Activated naive CD4-positive, alpha-beta T cell treated with anti-CD3 and anti-CD28 coated beads, Interleukin-2, amount 10 ng/mL, durations not matched to agents 7 days and 5 days (primary cell): ENCODE data around the gene DFFB.
"Not testable (repeated sequence)": the region's sequence is repeated elsewhere in the genome, so short reads cannot be mapped to it uniquely, and the experiment has no call there.

Source experiments
- CTCF ChIA-PET: fragments of 350-600 bp; sonication (Branson Sonifier 250); formaldehyde crosslinking; loops from one replicate; lab custom pipeline; 2021; ENCODE audit warnings: antibody characterized with exemption; lab: Charles Lee
- DNase-seq: peaks from one replicate; pipeline ENCODE4 v3.0.0-alpha.2; 2020
- H3K27ac Mint-ChIP-seq: one replicate; pipeline ENCODE4 v1.8.0; 2021; ENCODE audit warnings: mild to moderate bottlenecking, moderate library complexity, mixed read lengths
- H3K27me3 Mint-ChIP-seq: one replicate; pipeline ENCODE4 v1.8.0; 2021; ENCODE audit warnings: mild to moderate bottlenecking, mixed read lengths
- H3K36me3 Mint-ChIP-seq: one replicate; pipeline ENCODE4 v1.8.0; 2021; ENCODE audit warnings: mixed read lengths
- H3K4me1 Mint-ChIP-seq: one replicate; pipeline ENCODE4 v1.8.0; 2021; ENCODE audit warnings: mixed read lengths
- H3K4me3 Mint-ChIP-seq: one replicate; pipeline ENCODE4 v1.8.0; 2021; ENCODE audit warnings: mild to moderate bottlenecking, moderate library complexity, mixed read lengths
- H3K9me3 Mint-ChIP-seq: one replicate; pipeline ENCODE4 v1.8.0; 2021; ENCODE audit warnings: mixed read lengths

Gene DFFB

GRCh38 chr1:3907621-3908165 lies 50.4 kb downstream of the DFFB start:
- Mint-ChIP-seq H3K4me3 (no peak overlapping the region), H3K9me3 (no peaks in the 10 kb centered on the region), H3K27me3 (peaks cover 36% of the 10 kb centered on the region), H3K27ac (no peak overlapping the region), H3K36me3 (no peaks in the 10 kb centered on the region), H3K4me1 (peaks cover 37% of the 10 kb centered on the region)
- CTCF ChIA-PET, result interaction anchor here (2.2 kb wide), 1 partner anchor 50 kb away, joined by 15 read pairs; the partner anchor contains the start of genes CEP104 and DFFB
- DNase-seq, result no peak

- Mint-ChIP-seq H3K9me3 (no peaks in the 10 kb centered on the region), H3K4me1 (peaks cover 24% of the 10 kb centered on the region), H3K27ac (no peak overlapping the region), H3K36me3 (no peaks in the 10 kb centered on the region), H3K27me3 (peaks cover 36% of the 10 kb centered on the region), H3K4me3 (no peak overlapping the region)
- CTCF ChIA-PET, result no interaction called here
- DNase-seq, result no peak
Measured at GRCh38 chr1:3908886-3909517, 51.7 kb downstream of the DFFB start.

- no peak for DNase-seq
- H3K4me3 Mint-ChIP-seq, result no peak overlapping the region
Measured at GRCh38 chr1:3909615-3910014, 52.3 kb downstream of the DFFB start.

GRCh38 chr1:3910049-3910731 lies 52.9 kb downstream of the DFFB start:
- Mint-ChIP-seq H3K36me3 (no peaks in the 10 kb centered on the region), H3K27ac (no peak overlapping the region), H3K9me3 (no peaks in the 10 kb centered on the region), H3K27me3 (peaks cover 36% of the 10 kb centered on the region), H3K4me1 (peaks cover 19% of the 10 kb centered on the region), H3K4me3 (no peak overlapping the region)
- no peak for DNase-seq
- CTCF ChIA-PET, result no interaction called here

More at GRCh38 chr1:3909615-3910014, 52.3 kb downstream of the DFFB start:
- Mint-ChIP-seq H3K4me1 (peaks cover 22% of the 10 kb centered on the region), H3K9me3 (no peaks in the 10 kb centered on the region), H3K27ac (no peak overlapping the region), H3K27me3 (peaks cover 36% of the 10 kb centered on the region), H3K36me3 (no peaks in the 10 kb centered on the region)
- CTCF ChIA-PET, result no interaction called here

- Mint-ChIP-seq H3K27me3 (peaks cover 36% of the 10 kb centered on the region), H3K4me3 (no peak overlapping the region), H3K4me1 (peaks cover 11% of the 10 kb centered on the region), H3K9me3 (no peaks in the 10 kb centered on the region), H3K27ac (no peak overlapping the region), H3K36me3 (no peaks in the 10 kb centered on the region)
- CTCF ChIA-PET, result interaction anchor here (0.6 to 0.8 kb wide), 2 partner anchors 10 to 174 kb away, joined by 3 read pairs; no protein-coding TSS in a partner anchor
- DNase-seq, result peak; percentile 86
Measured at GRCh38 chr1:3910857-3911845, 53.9 kb downstream of the DFFB start.

GRCh38 chr1:3911981-3912808 lies 54.9 kb downstream of the DFFB start:
- no peak overlapping the region for H3K4me3 Mint-ChIP-seq
- CTCF ChIA-PET, result interaction anchor here (0.6 to 0.8 kb wide), 2 partner anchors 9 to 173 kb away, joined by 3 read pairs; no protein-coding TSS in a partner anchor
- no peak overlapping the region for H3K27ac Mint-ChIP-seq
- no peak for DNase-seq
- peaks cover 33% of the 10 kb centered on the region for H3K27me3 Mint-ChIP-seq
- peaks cover 2% of the 10 kb centered on the region for H3K4me1 Mint-ChIP-seq
- no peaks in the 10 kb centered on the region for H3K36me3 Mint-ChIP-seq
- H3K9me3 Mint-ChIP-seq, result no peaks in the 10 kb centered on the region

GRCh38 chr1:3912809-3913685 lies 55.8 kb downstream of the DFFB start:
- CTCF ChIA-PET, result no interaction called here
- Mint-ChIP-seq H3K9me3 (no peaks in the 10 kb centered on the region), H3K27me3 (peaks cover 29% of the 10 kb centered on the region), H3K4me1 (no peaks in the 10 kb centered on the region), H3K27ac (no peak overlapping the region), H3K4me3 (no peak overlapping the region), H3K36me3 (no peaks in the 10 kb centered on the region)
- peak; percentile 18 for DNase-seq

GRCh38 chr1:3914331-3914851 lies 57.1 kb downstream of the DFFB start:
- H3K9me3 Mint-ChIP-seq, result no peaks in the 10 kb centered on the region
- CTCF ChIA-PET, result no interaction called here
- no peak overlapping the region for H3K27ac Mint-ChIP-seq
- no peaks in the 10 kb centered on the region for H3K4me1 Mint-ChIP-seq
- H3K27me3 Mint-ChIP-seq, result peaks cover 24% of the 10 kb centered on the region
- H3K4me3 Mint-ChIP-seq, result no peak overlapping the region
- no peaks in the 10 kb centered on the region for H3K36me3 Mint-ChIP-seq
- DNase-seq, result no peak

GRCh38 chr1:3914911-3915310 lies 57.6 kb downstream of the DFFB start:
- CTCF ChIA-PET, result no interaction called here
- H3K36me3 Mint-ChIP-seq, result no peaks in the 10 kb centered on the region
- H3K4me1 Mint-ChIP-seq, result no peaks in the 10 kb centered on the region

GRCh38 chr1:3915551-3916121 lies 58.4 kb downstream of the DFFB start:
- peaks cover 14% of the 10 kb centered on the region for H3K27me3 Mint-ChIP-seq
- H3K4me1 Mint-ChIP-seq, result no peaks in the 10 kb centered on the region
- H3K36me3 Mint-ChIP-seq, result no peaks in the 10 kb centered on the region
- CTCF ChIA-PET, result no interaction called here
- H3K9me3 Mint-ChIP-seq, result no peaks in the 10 kb centered on the region
- no peak overlapping the region for H3K27ac Mint-ChIP-seq
- DNase-seq, result no peak
- H3K4me3 Mint-ChIP-seq, result no peak overlapping the region

More at GRCh38 chr1:3914911-3915310, 57.6 kb downstream of the DFFB start:
- no peak overlapping the region for H3K4me3 Mint-ChIP-seq
- H3K27ac Mint-ChIP-seq, result no peak overlapping the region
- no peaks in the 10 kb centered on the region for H3K9me3 Mint-ChIP-seq
- DNase-seq, result peak; percentile 17
- H3K27me3 Mint-ChIP-seq, result peaks cover 21% of the 10 kb centered on the region

- no peak for DNase-seq
- CTCF ChIA-PET, result no interaction called here
- no peaks in the 10 kb centered on the region for H3K27me3 Mint-ChIP-seq
- H3K9me3 Mint-ChIP-seq, result no peaks in the 10 kb centered on the region
- no peak overlapping the region for H3K4me3 Mint-ChIP-seq
- no peaks in the 10 kb centered on the region for H3K4me1 Mint-ChIP-seq
- no peaks in the 10 kb centered on the region for H3K36me3 Mint-ChIP-seq
- H3K27ac Mint-ChIP-seq, result no peak overlapping the region
Measured at GRCh38 chr1:3917761-3918160, 60.5 kb downstream of the DFFB start.

GRCh38 chr1:3918359-3918758 lies 61.1 kb downstream of the DFFB start:
- CTCF ChIA-PET, H3K4me1 Mint-ChIP-seq, H3K4me3 Mint-ChIP-seq, H3K9me3 Mint-ChIP-seq, H3K36me3 Mint-ChIP-seq, H3K27me3 Mint-ChIP-seq, DNase-seq, H3K27ac Mint-ChIP-seq: not testable (repeated sequence)
